Mononuclear cell (primary cell): ENCODE results near the gene EPO. TPM values are rescaled to one million over a fixed set of nuclear protein-coding genes. Genes with fewer than 3 reads are reported as not detected.

Source experiments
- H3K27me3 ChIP-seq: 2 replicates; pipeline ENCODE4 v1.6.0; 2011; ENCODE audit warnings: low read length, control low read depth; ENCODE audit not compliant: insufficient read depth
- H3K4me1 ChIP-seq: 2 replicates; pipeline ENCODE4 v1.5.1; 2011; ENCODE audit warnings: mild to moderate bottlenecking, low read length, control low read depth; ENCODE audit not compliant: insufficient read depth
- H3K4me3 ChIP-seq: 2 replicates; pipeline ENCODE4 v1.5.1; 2011; ENCODE audit warnings: mild to moderate bottlenecking, low read length, moderate library complexity
- H3K9me3 ChIP-seq: 2 replicates; pipeline ENCODE4 v1.5.1; 2011; ENCODE audit warnings: low read depth, mild to moderate bottlenecking, control low read depth, low read length
- total RNA-seq: library from RNA; depleted of rRNA; stranded (reverse); fragments of >200 nt; gene quantifications from one replicate; pipeline ENCODE4 v1.2.3, GENCODE V29; 2012

EPO gene
- total RNA-seq, 1 donor: not detected

DNA sequence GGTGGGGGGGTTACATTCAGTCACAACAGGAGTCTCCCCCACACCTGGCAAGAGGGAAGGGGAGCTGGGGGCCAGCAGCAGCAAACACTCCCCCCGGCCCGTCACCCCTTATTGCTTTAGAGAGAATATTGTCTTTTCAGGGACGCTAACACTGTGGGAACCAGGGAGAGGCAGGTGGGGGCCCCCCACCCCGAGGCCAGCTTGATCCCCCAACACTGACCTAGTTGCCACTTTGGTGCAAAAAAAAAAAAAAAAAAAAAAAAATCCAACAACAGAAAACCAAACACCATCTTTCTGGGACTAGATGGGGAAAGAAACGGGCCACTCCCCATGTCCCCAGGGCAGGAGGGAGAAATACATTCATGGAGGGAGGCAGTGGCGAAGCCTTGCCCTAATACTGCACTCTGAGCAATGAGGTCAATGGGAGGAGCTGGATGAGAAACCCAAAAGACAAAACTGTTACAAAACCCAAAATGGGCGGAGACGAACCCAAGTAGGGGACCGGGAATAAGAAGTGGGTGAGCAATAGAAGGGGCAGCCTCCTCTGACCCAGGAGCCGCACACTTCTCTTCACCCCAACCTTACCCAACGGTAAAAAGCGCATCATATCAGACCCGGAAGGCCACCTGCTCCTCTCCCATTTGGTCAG, 40.2 kb upstream of the EPO start:
- H3K9me3 ChIP-seq: no peaks in the 10 kb centered on the region
- H3K27me3 ChIP-seq: no peaks in the 10 kb centered on the region
- H3K4me1 ChIP-seq: peaks cover 48% of the 10 kb centered on the region
- no peak overlapping the region for H3K4me3 ChIP-seq

DNA sequence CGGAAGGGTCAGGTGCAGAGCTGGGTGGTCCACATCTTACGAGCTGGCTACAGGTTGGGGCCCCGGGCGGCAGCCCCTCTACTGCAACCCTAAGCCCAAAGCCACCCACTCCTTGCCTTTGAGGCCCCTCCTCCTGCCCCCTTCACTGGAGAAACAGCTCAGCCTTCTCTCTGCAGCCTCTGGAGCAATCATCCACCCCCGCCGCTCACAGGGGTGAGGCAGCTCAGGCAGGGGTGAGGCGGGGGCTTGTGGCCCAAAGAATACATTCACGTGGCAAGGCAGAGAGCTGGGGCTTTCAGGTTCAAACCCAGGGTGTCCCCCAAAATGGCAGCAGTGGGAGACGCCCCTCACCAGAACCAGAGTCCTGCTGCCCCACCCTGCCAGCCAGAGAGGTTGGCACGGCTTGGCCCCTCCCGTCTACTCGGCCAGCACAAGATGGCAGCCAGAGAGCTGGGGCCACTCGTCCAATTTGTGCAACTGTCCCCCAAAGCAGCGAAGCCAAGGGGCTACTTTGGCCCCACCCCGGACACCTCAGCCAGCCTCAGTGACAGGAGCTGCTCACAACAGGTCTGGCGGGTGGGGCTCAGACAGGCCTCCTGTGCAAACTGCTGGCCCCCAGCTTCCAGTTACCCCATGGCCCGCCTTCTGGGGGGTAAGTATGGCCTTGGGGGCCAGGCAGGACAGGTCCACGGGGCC, 39.5 kb upstream of the EPO start:
- H3K4me1 ChIP-seq: peaks cover 48% of the 10 kb centered on the region
- H3K9me3 ChIP-seq: no peaks in the 10 kb centered on the region
- no peak overlapping the region for H3K4me3 ChIP-seq
- H3K27me3 ChIP-seq: no peaks in the 10 kb centered on the region

DNA sequence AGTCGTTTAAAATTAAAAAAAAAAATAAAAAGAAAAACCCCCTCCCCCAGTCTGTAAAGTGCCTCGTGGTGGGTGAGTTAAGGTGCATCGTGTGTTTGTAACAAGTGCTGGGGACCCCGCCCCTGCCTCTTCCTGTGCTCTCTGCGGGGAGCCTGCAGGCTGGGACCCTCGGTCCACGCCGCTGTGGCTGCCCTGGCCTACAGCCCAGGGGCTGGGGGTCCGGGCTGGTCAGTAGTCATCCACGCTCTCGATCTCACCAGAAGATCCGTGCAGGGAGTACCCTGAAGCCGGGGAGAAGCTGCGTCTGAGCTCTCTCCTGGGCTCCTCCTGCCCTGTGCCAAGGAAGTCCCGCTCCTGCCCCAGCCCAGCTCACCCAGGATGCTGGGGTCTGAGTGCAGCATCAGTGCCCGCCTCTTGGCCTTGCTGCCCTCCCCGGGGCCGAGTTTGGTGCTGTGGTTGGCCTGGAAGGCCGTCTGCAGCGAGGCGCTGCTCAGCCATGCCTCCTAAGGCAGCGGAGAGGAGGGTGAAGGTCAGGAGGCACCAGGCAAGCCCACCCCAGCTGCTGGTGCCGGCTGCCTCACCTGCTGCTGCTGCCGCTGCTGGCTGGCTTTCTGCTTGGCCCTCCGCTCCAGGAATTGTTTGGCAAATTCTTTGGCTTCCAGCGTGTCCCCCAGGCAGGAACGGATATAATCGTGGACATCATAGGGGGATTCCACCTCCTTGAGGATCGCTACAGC, 38.6 kb upstream of the EPO start:
- H3K9me3 ChIP-seq: no peaks in the 10 kb centered on the region
- H3K4me1 ChIP-seq: peaks cover 44% of the 10 kb centered on the region
- H3K27me3 ChIP-seq: no peaks in the 10 kb centered on the region
- no peak overlapping the region for H3K4me3 ChIP-seq

DNA sequence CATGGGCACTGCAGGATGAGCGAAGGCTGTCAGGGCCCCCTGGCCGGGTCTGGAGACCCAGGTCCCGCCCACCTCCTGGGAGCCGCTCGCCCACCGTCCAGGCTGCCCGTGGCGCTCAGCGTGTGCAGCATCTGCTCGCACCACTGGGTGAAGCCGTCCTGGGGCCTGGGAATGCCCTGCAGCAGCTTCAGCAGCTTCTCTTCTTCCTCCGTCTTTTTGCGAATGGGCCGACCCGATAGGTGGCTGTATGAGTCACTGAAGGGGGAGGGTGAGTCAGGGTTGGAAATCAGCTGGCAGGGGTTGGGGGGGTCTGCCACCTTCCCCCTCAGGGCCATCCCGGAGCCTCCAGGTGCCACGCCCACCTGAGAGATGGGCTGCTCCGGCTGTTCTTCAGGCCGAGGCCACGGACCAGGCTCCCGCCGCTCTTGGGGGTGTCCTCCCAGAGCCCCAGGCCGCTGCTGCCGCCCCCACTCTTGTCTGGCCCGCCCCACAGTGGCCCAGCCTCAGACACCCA, 38.0 kb upstream of the EPO start:
- Histone ChIP-seq H3K4me1 (peaks cover 38% of the 10 kb centered on the region), H3K9me3 (no peaks in the 10 kb centered on the region), H3K27me3 (no peaks in the 10 kb centered on the region), H3K4me3 (no peak overlapping the region)

DNA sequence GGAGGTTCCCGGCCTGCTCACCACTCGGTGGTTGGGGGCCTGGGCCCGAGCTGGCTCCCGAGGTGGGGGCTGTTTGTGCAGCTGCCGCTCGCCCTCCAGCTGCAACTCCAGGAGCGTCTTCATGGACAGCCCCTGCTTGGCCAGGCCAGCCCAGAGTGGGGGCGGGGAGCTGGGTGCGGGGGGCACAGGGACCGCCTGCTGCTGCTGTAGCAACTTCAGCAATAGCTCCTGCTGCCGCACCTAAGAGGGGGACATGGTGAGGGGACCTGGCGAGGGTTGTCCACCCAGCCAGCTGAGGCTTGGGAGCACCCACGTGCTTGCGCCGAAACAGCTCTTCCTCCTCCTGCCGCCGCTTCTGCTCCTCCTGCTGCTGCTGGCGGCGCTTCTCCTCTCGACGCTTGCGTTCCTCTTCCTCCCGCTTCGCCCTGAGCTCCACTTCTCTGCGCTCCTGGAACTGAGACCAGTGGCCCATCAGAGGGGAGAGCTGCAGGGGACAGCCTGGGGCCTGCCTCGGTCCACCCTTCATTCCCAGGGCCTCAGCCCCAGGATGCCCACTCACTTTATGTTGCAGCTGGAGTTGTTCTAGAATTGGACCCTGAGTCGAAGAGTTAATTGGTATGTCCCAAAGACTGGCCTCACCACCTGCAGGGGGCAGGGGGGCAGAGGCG, 37.1 kb upstream of the EPO start:
- H3K9me3 ChIP-seq: no peaks in the 10 kb centered on the region
- H3K4me1 ChIP-seq: peaks cover 30% of the 10 kb centered on the region
- no peaks in the 10 kb centered on the region for H3K27me3 ChIP-seq
- no peak overlapping the region for H3K4me3 ChIP-seq

DNA sequence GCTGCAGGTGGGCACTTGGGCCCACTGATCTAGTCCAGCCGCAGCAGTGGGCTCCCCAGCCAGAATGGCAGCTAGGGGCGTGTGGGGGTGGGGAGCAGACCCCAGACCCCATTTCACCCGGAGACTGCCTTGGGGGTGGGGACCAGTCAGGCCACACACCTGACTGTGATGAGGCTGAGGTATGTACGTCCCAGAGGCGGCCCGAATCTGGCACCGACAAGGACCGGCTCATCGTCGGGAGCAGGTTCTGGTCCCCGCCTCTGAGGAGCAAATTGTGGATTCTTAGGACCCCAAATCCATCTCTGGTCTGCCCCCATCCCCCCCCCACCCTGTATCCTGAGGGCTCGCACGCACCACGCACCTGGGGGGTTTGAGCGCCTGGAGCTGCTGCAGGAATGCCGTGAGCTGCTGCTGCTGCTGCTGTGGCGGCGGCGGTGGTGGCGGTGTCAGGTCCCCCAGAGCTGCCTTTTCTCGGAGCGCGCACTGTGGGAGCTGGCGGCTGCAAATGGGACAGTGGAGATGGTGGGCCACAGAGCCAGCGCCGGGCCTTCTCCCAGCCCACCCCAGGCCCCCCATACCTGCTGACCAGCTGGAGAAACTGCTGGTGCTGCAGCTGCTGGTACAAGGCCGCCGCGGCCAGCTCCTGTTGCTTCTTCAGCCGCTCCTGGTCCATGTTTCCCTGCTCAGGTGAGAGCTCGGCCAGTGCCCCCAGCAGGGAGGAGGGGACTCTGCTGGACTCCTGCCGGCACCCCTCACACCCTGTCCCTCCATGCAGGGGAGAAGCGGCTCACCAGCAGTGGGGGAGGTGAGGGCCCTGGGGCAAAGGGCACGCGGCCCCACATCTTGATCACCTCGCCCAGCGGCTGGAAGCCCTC, 36.4 kb upstream of the EPO start:
- peaks cover 22% of the 10 kb centered on the region for H3K4me1 ChIP-seq
- H3K4me3 ChIP-seq: no peak overlapping the region
- no peaks in the 10 kb centered on the region for H3K27me3 ChIP-seq
- no peaks in the 10 kb centered on the region for H3K9me3 ChIP-seq

DNA sequence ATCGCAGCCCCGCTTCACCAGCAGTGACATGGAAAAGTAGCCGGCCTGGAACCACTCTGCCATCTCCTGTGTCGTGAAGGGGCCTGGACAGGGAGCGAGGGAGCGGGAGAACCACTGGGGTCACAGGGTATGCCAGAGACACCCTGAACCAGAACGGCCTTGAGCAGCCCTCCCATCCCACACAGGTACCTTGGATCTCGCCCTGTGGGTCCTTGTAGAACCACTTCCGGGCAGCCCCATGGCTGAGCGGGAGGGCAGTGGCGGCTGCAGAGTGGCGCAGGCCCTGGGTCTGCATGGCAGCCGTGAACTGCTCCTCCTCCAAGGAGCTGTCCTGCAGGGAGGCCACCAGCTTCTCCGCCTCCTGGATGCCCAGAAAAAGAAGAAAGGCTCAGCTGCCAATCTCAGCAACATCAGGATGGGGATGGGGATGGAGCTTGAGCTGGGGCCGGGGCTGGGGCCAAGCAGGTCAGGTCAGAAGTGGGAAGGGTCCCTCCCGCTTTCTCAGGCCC, 35.7 kb upstream of the EPO start:
- no peak overlapping the region for H3K4me3 ChIP-seq

DNA sequence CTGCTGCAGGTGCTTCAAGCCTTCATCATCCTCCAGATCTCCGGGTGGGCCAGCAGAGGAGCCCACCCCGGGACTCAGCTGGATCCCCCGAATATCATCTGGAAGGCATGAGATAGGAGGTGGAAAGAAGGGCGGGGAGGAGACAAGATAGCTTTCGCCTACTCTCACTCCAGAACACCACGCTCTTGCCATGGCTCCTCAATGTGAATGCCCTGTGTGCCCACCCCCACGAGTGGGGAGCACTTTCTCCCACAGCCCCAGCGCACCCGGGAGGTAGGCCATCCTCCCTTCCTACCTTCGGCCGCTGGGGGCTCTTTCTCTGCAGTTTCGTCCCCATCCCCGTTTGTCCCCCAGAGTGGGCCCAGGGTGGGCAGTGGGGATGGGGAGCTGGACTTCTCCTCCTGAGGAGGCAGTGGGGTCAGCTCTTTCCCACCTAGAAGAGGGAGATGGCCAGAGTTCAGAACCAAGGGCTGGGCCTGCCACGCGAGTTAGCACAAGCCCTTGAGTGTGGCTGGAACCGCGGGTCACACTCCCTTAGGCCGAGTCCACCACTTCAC, 35.1 kb upstream of the EPO start:
- peaks cover 18% of the 10 kb centered on the region for H3K4me1 ChIP-seq

More for the DNA sequence above, 35.7 kb upstream of the EPO start:
- Histone ChIP-seq H3K9me3 (no peaks in the 10 kb centered on the region), H3K4me1 (peaks cover 18% of the 10 kb centered on the region), H3K27me3 (no peaks in the 10 kb centered on the region)

DNA sequence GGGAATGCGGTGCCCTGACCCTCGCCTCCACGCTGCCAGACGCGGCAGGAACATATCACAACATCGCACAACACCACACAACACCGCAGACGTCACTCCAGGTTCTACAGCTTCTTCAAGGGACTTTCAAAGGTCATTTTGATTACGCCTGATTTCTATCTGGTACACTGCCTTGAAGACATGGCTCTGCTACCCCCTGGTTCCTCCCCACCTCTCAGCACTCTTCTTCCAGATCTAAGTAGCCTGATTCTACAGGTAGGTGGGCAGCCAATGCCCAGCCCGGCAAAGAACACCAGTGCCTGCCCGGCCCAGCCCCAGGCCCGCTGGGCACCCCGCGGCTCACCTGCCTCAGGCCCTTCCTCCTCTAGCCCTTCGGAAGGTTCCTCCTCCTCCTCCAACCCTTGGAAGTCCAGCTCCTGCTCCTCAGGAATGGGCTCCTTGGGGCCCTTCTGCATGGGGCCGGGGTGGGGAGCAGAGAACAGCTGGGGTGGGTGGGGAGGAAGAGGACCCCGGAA, 34.6 kb upstream of the EPO start:
- Histone ChIP-seq H3K4me1 (peaks cover 14% of the 10 kb centered on the region), H3K27me3 (no peaks in the 10 kb centered on the region), H3K9me3 (no peaks in the 10 kb centered on the region), H3K4me3 (no peak overlapping the region)

More for the DNA sequence above, 35.1 kb upstream of the EPO start:
- Histone ChIP-seq H3K4me3 (no peak overlapping the region), H3K9me3 (no peaks in the 10 kb centered on the region), H3K27me3 (no peaks in the 10 kb centered on the region)

DNA sequence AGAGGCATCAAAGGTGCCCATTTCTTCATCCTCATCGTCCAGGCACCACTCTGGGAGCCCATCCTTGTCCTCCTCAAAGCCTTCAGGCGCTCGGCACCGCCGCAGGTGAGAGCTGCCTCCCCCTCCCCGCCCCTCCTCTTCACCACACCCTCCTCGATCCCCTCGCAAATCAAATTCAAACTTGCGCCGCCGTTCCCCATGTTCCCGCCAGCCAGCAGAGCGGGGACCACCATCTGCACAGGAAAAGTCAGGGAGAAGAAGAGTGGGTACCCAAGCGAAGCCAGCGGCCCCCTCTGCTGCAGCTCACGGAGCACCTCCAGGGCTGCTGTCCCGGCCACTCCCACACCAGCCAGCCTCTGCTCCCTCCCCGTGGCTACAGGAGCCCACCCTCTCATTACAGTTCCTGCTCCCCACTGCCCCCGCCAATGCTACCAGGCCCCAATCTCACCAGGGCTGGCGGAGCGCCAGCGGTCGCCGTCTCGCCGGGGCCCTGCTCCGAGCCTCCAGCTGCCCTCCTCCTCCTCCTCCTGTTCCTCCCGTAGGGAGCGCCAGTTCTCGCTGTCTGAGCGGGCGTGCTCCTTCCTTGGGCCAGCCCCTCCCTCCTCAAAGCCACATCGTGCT, 34.0 kb upstream of the EPO start:
- no peaks in the 10 kb centered on the region for H3K27me3 ChIP-seq
- H3K9me3 ChIP-seq: no peaks in the 10 kb centered on the region
- peaks cover 16% of the 10 kb centered on the region for H3K4me1 ChIP-seq
- no peak overlapping the region for H3K4me3 ChIP-seq

DNA sequence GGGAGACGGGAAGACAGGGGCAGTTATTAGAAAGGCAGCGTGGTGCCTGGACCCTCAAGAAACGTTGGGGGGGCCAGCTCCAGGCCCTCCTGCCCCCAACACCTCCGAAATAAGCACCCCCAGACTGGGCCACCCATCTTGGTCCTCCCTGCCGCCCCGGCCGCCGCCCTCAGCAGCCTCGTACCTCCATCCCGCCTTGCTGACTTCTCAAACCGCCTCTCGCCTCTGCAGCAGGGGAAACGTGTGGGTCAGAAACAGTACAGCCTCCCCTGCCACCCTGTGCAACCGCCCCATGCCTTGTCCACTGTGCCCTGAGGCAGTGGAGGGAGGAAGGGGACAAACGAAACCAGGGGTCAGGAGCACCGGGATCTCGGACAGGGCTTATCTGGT, 33.5 kb upstream of the EPO start:
- H3K4me1 ChIP-seq: peaks cover 21% of the 10 kb centered on the region
- no peaks in the 10 kb centered on the region for H3K27me3 ChIP-seq
- H3K4me3 ChIP-seq: no peak overlapping the region
- no peaks in the 10 kb centered on the region for H3K9me3 ChIP-seq

DNA sequence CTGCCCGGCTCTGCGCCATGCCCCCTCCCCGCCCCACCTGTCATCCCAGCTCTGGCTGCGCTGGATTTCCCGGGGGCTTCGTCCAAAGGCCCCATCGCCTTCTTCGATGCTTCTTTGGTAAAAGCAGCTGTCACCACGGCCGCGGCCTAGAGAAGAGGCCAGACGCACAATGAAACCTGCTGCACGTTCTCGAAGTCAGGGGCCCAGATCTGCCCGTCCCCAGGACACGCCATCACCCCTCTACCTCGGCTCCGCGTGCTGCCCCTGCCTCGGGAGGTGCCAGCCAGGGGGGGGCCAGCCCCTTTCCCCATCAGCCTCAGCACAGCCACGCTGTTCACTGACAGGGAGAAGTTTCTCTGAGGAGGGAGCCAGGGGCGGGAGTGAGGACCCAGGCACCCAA, 33.0 kb upstream of the EPO start:
- H3K27me3 ChIP-seq: no peaks in the 10 kb centered on the region
- H3K4me1 ChIP-seq: peaks cover 26% of the 10 kb centered on the region
- no peak overlapping the region for H3K4me3 ChIP-seq
- H3K9me3 ChIP-seq: no peaks in the 10 kb centered on the region

DNA sequence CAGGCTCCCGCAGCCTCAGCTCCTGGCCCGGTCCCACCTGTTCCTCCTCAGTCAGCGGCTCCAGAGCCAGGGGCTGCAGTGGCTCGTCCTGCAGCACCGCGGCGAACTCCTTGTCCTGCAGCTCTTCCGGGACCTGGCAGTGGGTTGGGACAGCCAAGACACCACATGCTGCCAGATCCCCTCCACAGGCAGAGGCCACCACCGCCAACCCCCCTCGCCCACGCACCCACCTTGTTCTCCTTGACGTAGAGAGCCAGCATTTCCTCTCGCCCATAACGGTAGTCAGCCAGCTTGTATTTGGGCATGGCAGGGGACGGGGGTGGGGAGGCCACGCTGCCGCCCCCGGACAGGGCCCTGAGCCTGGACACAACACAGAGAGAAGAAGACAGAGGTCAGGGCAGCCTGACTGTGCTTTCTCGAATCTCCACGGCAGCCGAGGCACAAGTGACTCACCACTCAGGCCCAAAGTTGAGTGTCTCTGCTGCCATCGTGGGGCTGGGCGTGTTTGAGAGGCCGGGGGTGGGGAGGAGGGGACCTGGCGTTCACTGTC, 32.4 kb upstream of the EPO start:
- peaks cover 31% of the 10 kb centered on the region for H3K4me1 ChIP-seq
- H3K27me3 ChIP-seq: no peaks in the 10 kb centered on the region
- no peaks in the 10 kb centered on the region for H3K9me3 ChIP-seq
- no peak overlapping the region for H3K4me3 ChIP-seq
